ENCODE data around the gene GLP2R.
A peak's percentile ranks its signal among the peaks of the same experiment; 100 is the strongest.

The GLP2R gene

DNA sequence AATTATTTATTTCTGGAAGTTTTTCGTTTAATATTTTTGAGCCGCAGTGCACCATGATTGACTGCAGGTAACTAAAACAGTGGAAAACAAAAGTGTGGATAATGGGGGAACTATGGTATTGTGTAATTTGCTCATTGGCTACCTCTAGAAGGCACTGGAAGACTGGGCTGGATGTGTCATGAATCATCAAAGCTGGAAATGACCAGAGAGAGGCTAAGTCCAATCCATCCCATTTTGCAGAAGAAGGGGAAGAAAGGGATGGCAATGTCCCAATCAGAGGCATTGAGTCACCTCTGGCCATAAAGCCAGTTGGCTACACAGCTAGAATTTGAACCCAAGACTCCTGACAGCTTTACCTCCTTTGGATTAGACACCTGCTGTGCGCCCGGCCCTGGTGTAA is 29.3 kb downstream of the GLP2R start:
- no peak for DNase-seq (ENCODE audit: low read depth)
- H3K4me3 ChIP-seq (ENCODE audit: low read depth, low read length): no peak overlapping the region
- TF ChIP-seq, protein P1, sequence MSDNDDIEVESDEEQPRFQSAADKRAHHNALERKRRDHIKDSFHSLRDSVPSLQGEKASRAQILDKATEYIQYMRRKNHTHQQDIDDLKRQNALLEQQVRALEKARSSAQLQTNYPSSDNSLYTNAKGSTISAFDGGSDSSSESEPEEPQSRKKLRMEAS (IDR thresholded peaks at IDR 0.05; ENCODE audit: low read depth, low read length): no peak
- TF ChIP-seq, protein P2, sequence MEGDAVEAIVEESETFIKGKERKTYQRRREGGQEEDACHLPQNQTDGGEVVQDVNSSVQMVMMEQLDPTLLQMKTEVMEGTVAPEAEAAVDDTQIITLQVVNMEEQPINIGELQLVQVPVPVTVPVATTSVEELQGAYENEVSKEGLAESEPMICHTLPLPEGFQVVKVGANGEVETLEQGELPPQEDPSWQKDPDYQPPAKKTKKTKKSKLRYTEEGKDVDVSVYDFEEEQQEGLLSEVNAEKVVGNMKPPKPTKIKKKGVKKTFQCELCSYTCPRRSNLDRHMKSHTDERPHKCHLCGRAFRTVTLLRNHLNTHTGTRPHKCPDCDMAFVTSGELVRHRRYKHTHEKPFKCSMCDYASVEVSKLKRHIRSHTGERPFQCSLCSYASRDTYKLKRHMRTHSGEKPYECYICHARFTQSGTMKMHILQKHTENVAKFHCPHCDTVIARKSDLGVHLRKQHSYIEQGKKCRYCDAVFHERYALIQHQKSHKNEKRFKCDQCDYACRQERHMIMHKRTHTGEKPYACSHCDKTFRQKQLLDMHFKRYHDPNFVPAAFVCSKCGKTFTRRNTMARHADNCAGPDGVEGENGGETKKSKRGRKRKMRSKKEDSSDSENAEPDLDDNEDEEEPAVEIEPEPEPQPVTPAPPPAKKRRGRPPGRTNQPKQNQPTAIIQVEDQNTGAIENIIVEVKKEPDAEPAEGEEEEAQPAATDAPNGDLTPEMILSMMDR (IDR thresholded peaks at IDR 0.05; ENCODE audit: low read depth, low read length): no peak
- TF ChIP-seq POLR2A (IDR thresholded peaks at IDR 0.05; ENCODE audit: extremely low read depth, insufficient read length) (no peak), MYC (IDR thresholded peaks at IDR 0.05; ENCODE audit: low read depth, low read length) (no peak)

DNA sequence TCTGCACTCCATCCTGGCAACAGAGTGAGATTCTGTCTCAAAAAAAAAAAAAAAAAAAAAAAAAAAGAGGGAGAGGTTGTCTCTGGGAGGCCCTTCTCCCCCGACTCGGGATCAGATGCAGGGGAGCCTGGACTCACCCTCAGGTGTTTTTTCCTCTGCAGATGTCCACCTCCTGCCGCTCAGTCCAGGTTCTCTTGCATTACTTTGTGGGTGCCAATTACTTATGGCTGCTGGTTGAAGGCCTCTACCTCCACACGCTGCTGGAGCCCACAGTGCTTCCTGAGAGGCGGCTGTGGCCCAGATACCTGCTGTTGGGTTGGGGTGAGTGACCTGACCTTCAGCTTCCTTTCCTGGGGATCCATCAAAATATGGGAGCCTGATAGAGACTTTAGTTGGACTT is 34.1 kb downstream of the GLP2R start:
- TF ChIP-seq, protein P1 (IDR thresholded peaks at IDR 0.05; ENCODE audit: low read depth, low read length): no peak
- TF ChIP-seq POLR2A (IDR thresholded peaks at IDR 0.05; ENCODE audit: extremely low read depth, insufficient read length): no peak
- no peak for TF ChIP-seq MYC (IDR thresholded peaks at IDR 0.05; ENCODE audit: low read depth, low read length)
- TF ChIP-seq, protein P2 (IDR thresholded peaks at IDR 0.05; ENCODE audit: low read depth, low read length): no peak
- H3K4me3 ChIP-seq (ENCODE audit: low read depth, low read length): no peak overlapping the region
- no peak for DNase-seq (ENCODE audit: low read depth)

DNA sequence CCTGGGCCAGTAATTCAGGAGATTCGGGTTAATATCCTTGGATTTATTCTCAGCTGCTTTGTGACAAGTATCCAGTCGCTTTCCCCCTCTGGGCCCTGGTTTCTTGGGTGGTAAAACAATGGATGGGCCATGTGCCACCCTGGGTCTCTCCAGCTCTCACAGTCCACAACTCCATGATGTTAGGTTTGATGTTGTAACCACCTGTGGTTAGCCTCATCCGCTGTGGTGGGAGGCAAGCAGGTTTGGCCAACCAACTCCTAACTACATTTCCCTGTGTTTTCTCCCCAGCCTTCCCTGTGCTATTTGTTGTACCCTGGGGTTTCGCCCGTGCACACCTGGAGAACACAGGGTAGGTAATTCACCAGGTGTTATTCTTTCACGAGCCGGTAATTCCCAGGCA is 35.1 kb downstream of the GLP2R start:
- H3K4me3 ChIP-seq (ENCODE audit: low read depth, low read length): no peak overlapping the region
- peak; percentile 82 for DNase-seq (ENCODE audit: low read depth)
- peak; percentile 79 for TF ChIP-seq MYC (IDR thresholded peaks at IDR 0.05; ENCODE audit: low read depth, low read length)
- TF ChIP-seq, protein P1 (IDR thresholded peaks at IDR 0.05; ENCODE audit: low read depth, low read length): peak; percentile 77
- TF ChIP-seq, protein P2 (IDR thresholded peaks at IDR 0.05; ENCODE audit: low read depth, low read length): no peak

DNA sequence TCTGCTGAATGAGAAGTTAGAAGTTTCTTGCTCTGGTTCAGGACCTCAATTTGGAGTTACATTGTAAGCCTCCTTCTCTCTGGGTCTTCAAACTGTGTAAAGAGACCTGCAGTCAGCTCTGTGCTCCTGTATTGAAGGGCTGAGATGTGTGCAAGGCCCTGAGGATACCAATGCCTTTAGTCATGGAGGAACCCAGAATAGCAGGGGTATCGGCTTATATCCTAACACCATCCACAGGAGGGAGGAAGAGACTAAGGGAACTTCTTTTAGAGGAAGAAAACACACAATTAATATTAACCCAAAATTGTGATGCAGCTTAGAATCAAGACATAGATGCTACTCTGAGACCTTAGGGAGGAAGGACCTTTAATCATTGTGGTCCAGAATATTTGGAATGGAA is 36.5 kb downstream of the GLP2R start:
- TF ChIP-seq POLR2A (IDR thresholded peaks at IDR 0.05; ENCODE audit: extremely low read depth, insufficient read length) (no peak), MYC (IDR thresholded peaks at IDR 0.05; ENCODE audit: low read depth, low read length) (no peak)
- TF ChIP-seq, protein P2 (IDR thresholded peaks at IDR 0.05; ENCODE audit: low read depth, low read length): no peak
- TF ChIP-seq, protein P1 (IDR thresholded peaks at IDR 0.05; ENCODE audit: low read depth, low read length): no peak
- DNase-seq (ENCODE audit: low read depth): no peak
- no peak overlapping the region for H3K4me3 ChIP-seq (ENCODE audit: low read depth, low read length)

DNA sequence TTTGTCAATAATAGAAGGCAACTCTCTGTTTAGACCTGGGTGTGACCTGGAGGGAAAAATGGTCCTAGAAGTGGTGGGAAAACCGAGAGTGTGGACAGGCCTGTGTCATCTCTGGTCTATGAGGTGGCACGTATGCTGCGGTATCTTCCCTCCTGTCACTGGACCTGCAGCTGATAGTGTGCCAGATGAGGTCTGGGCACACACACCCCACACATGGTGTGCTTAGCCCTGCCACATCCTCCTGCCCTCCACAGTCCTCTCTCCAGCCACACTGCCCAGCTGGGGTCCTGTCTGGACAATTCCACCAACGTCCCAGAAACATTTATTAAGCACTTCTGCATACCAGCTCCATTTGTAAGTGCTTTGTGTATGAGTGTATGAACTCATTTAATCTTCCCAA is 37.2 kb downstream of the GLP2R start:
- DNase-seq (ENCODE audit: low read depth): no peak
- H3K4me3 ChIP-seq (ENCODE audit: low read depth, low read length): no peak overlapping the region
- no peak for TF ChIP-seq MYC (IDR thresholded peaks at IDR 0.05; ENCODE audit: low read depth, low read length)
- TF ChIP-seq, protein P2 (IDR thresholded peaks at IDR 0.05; ENCODE audit: low read depth, low read length): no peak
- TF ChIP-seq, protein P1 (IDR thresholded peaks at IDR 0.05; ENCODE audit: low read depth, low read length): no peak
- no peak for TF ChIP-seq POLR2A (IDR thresholded peaks at IDR 0.05; ENCODE audit: extremely low read depth, insufficient read length)

DNA sequence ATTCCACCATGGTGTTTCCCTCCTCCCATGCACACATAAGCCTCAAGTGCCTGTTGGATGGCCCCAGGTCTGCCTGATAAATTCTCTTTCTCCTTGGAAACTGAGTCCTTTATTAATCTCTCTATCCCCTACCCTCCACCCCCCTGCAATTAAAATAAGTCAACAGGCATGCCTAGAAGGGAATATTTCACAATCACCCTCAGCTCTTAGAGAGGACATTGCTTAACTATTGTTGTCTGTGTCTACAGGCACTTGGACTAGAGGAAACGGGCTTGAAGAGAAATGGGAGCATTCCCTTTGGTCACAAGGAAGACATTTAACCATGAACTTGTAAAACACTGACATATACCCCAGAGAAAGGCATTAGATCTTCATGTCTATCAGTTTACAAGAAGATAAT is 39.9 kb downstream of the GLP2R start:
- DNase-seq (ENCODE audit: low read depth): peak; percentile 77
- H3K4me3 ChIP-seq (ENCODE audit: low read depth, low read length): no peak overlapping the region
- TF ChIP-seq, protein P1 (IDR thresholded peaks at IDR 0.05; ENCODE audit: low read depth, low read length): no peak
- TF ChIP-seq POLR2A (IDR thresholded peaks at IDR 0.05; ENCODE audit: extremely low read depth, insufficient read length): no peak
- no peak for TF ChIP-seq MYC (IDR thresholded peaks at IDR 0.05; ENCODE audit: low read depth, low read length)
- TF ChIP-seq, protein P2 (IDR thresholded peaks at IDR 0.05; ENCODE audit: low read depth, low read length): no peak

All from NB4 (cell line).